ENCODE measurements around the gene GABRP.
"Not testable (repeated sequence)": the region's sequence is repeated elsewhere in the genome, so short reads cannot be mapped to it uniquely, and the experiment has no call there.

The GABRP gene

GRCh38 chr5:170765868-170766267, 17.7 kb upstream of the GABRP start:
- H3K9me3 Mint-ChIP-seq (ENCODE audit: low read depth); H3K4me1 Mint-ChIP-seq (ENCODE audit: low read depth); H3K36me3 Mint-ChIP-seq; H3K4me3 Mint-ChIP-seq; H3K27me3 Mint-ChIP-seq; H3K27ac Mint-ChIP-seq: not testable (repeated sequence)

DNA sequence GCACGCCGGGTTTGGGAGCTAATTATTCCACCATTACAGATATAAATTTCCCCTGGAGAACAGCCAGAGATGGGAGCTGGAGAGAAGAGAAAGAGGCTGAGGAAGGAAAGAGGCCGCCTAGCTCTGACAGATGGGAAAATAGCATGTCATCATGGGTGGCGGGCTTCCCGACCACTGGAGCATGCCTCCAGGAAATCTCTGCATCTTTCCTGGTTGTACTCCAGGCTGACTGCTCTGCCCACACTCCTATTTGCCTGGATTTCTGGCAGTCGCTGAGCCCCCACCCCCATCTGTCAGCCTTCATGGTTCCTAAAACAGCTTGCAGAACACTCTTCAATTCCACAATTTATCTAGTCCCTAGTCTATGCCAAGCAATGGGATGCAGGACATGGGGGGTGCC, 14.3 kb upstream of the GABRP start:
- no peak overlapping the region for H3K4me3 Mint-ChIP-seq
- no peaks in the 10 kb centered on the region for H3K9me3 Mint-ChIP-seq (ENCODE audit: low read depth)
- H3K27me3 Mint-ChIP-seq = no peaks in the 10 kb centered on the region
- H3K27ac Mint-ChIP-seq = no peak overlapping the region
- no peaks in the 10 kb centered on the region for H3K4me1 Mint-ChIP-seq (ENCODE audit: low read depth)
- no peaks in the 10 kb centered on the region for H3K36me3 Mint-ChIP-seq

GRCh38 chr5:170769898-170770416, 13.6 kb upstream of the GABRP start:
- H3K9me3 Mint-ChIP-seq (ENCODE audit: low read depth) = no peaks in the 10 kb centered on the region
- H3K27ac Mint-ChIP-seq = no peak overlapping the region
- H3K4me1 Mint-ChIP-seq (ENCODE audit: low read depth) = no peaks in the 10 kb centered on the region
- no peak overlapping the region for H3K4me3 Mint-ChIP-seq
- peaks cover 2% of the 10 kb centered on the region for H3K27me3 Mint-ChIP-seq
- no peaks in the 10 kb centered on the region for H3K36me3 Mint-ChIP-seq

DNA sequence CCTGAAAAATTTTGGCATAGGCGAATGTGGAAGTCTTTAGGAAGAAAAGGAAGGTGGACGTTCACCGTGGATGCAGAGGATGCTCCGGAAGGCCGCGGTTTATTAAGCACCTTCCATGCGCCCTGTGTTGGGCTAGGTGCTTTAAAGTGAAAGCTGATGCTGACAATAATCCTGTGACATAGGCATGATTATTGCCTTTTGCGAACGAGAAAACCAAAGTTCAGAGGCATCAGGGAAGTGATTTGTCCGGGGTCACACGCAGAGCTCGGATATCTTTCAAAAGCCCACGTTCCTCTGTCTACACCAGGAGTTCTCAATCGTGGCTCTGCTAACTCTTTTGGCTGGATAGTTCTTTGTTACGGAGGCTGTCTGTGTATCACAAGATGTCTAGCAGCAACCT, 12.0 kb upstream of the GABRP start:
- Mint-ChIP-seq H3K4me1 (ENCODE audit: low read depth) (no peaks in the 10 kb centered on the region), H3K27ac (no peak overlapping the region), H3K9me3 (ENCODE audit: low read depth) (no peaks in the 10 kb centered on the region), H3K4me3 (no peak overlapping the region), H3K27me3 (peaks cover 2% of the 10 kb centered on the region), H3K36me3 (no peaks in the 10 kb centered on the region)

DNA sequence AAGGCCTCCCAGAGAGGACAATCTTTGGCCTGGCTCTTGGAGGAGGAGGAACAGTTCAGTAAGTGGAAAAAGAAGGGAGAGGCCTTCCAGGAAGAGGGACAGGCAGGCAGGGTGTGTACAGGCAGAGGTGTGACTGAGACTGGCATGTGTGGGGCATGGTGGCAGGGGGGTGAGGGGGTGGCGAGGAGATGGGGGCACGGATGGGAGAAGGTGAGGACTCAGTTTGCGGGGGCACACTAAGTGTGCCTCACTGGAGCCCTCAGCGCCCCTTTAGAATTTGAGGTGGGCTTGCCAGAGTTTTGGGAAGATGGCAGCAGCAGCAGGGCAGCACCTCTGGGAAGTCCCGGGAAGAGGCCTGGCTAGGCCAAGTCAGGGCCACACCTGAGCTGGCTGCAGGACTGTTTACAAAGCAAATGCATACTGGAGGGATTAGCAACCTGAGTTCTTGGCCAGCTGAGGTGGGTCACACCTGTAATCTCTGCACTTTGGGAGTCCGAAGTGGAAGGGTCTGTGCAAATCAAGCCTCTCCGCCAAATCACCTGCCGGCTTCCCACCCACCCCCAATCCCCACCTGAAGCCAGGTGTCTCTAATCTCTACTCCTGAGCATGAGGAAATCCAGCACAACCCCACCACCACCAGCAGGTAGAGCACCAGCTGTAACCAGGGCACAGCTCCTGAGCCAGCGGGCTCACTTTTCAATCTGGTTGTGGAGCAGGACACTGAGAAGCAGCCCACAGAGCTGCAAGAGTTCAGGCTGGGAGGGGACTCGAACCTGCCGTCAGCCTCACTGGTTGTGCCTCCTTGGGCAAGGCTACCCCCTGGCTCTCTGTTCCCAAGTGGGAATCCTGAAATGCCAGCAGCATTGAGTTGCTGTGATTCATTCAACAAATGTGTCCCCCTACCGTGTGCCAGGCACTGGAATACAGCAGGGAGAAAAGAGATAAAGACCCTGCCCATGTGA, 10.2 kb upstream of the GABRP start:
- Mint-ChIP-seq H3K9me3 (ENCODE audit: low read depth) (no peaks in the 10 kb centered on the region), H3K4me1 (ENCODE audit: low read depth) (no peaks in the 10 kb centered on the region), H3K27ac (no peak overlapping the region), H3K36me3 (no peaks in the 10 kb centered on the region), H3K4me3 (no peak overlapping the region), H3K27me3 (peaks cover 2% of the 10 kb centered on the region)

- no peak overlapping the region for H3K4me3 Mint-ChIP-seq
Measured at GRCh38 chr5:170774831-170775230, 8.7 kb upstream of the GABRP start.

DNA sequence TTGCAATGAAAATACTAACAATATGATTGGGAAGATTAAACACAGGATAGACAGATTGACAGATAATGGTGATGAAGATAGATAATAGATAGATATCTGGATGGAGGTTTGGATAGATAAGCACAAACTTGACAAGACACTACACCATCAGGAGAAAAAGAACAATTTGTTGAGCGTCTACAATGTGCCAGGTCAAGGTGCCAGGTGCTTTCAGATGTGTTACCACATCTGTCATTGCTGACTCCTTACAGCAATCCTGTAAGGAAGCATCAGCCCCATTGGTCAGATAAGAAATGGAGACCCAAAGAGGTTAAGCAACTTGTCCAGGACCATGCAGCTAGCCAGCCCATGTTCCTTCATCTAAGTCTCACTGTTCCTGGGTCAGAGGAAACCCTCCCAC, 1.6 kb upstream of the GABRP start:
- Mint-ChIP-seq H3K9me3 (ENCODE audit: low read depth) (no peaks in the 10 kb centered on the region), H3K4me3 (no peak overlapping the region), H3K4me1 (ENCODE audit: low read depth) (no peaks in the 10 kb centered on the region), H3K27me3 (peaks cover 2% of the 10 kb centered on the region), H3K27ac (no peak overlapping the region), H3K36me3 (no peaks in the 10 kb centered on the region)

More at GRCh38 chr5:170774831-170775230, 8.7 kb upstream of the GABRP start:
- no peaks in the 10 kb centered on the region for H3K4me1 Mint-ChIP-seq (ENCODE audit: low read depth)
- no peaks in the 10 kb centered on the region for H3K36me3 Mint-ChIP-seq
- H3K27ac Mint-ChIP-seq = no peak overlapping the region
- peaks cover 2% of the 10 kb centered on the region for H3K27me3 Mint-ChIP-seq
- H3K9me3 Mint-ChIP-seq (ENCODE audit: low read depth) = no peaks in the 10 kb centered on the region

DNA sequence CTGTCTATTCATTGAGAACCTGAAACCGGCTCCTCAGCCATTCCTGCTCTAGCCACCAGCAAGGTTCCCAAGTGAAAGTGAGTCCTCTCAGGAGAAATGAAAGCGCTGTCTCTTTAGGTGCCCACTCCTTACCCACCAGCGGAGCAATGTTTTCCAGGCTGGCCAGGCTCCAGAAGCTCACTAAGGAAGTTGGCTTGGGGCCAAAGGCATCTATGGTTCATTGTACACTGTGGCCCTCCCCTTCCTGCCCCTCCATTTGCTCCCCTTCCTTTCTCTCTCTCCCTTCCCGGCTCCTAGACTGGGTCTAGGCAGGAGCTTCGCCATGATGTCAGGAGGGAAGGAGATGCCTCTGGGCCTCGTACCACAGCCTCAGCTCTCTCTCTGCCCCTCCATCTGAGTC, 1.1 kb upstream of the GABRP start:
- H3K36me3 Mint-ChIP-seq = no peaks in the 10 kb centered on the region
- H3K27me3 Mint-ChIP-seq = peaks cover 2% of the 10 kb centered on the region
- no peaks in the 10 kb centered on the region for H3K4me1 Mint-ChIP-seq (ENCODE audit: low read depth)
- H3K4me3 Mint-ChIP-seq = no peak overlapping the region
- no peak overlapping the region for H3K27ac Mint-ChIP-seq
- H3K9me3 Mint-ChIP-seq (ENCODE audit: low read depth) = no peaks in the 10 kb centered on the region

- H3K4me3 Mint-ChIP-seq = no peak overlapping the region
- no peak overlapping the region for H3K27ac Mint-ChIP-seq
- H3K27me3 Mint-ChIP-seq = peaks cover 2% of the 10 kb centered on the region
- H3K9me3 Mint-ChIP-seq (ENCODE audit: low read depth) = no peaks in the 10 kb centered on the region
- H3K4me1 Mint-ChIP-seq (ENCODE audit: low read depth) = no peaks in the 10 kb centered on the region
- no peaks in the 10 kb centered on the region for H3K36me3 Mint-ChIP-seq
Measured at GRCh38 chr5:170785416-170785815, 1.9 kb downstream of the GABRP start.

- H3K36me3 Mint-ChIP-seq = no peaks in the 10 kb centered on the region
- no peaks in the 10 kb centered on the region for H3K9me3 Mint-ChIP-seq (ENCODE audit: low read depth)
- H3K27me3 Mint-ChIP-seq = peaks cover 2% of the 10 kb centered on the region
- H3K4me3 Mint-ChIP-seq = no peak overlapping the region
- no peak overlapping the region for H3K27ac Mint-ChIP-seq
- H3K4me1 Mint-ChIP-seq (ENCODE audit: low read depth) = no peaks in the 10 kb centered on the region
Measured at GRCh38 chr5:170787216-170787615, 3.7 kb downstream of the GABRP start.

GRCh38 chr5:170788626-170789304, 5.2 kb downstream of the GABRP start:
- no peaks in the 10 kb centered on the region for H3K4me1 Mint-ChIP-seq (ENCODE audit: low read depth)
- no peaks in the 10 kb centered on the region for H3K36me3 Mint-ChIP-seq
- no peaks in the 10 kb centered on the region for H3K9me3 Mint-ChIP-seq (ENCODE audit: low read depth)
- H3K4me3 Mint-ChIP-seq = no peak overlapping the region
- H3K27ac Mint-ChIP-seq = no peak overlapping the region
- H3K27me3 Mint-ChIP-seq = peaks cover 4% of the 10 kb centered on the region

DNA sequence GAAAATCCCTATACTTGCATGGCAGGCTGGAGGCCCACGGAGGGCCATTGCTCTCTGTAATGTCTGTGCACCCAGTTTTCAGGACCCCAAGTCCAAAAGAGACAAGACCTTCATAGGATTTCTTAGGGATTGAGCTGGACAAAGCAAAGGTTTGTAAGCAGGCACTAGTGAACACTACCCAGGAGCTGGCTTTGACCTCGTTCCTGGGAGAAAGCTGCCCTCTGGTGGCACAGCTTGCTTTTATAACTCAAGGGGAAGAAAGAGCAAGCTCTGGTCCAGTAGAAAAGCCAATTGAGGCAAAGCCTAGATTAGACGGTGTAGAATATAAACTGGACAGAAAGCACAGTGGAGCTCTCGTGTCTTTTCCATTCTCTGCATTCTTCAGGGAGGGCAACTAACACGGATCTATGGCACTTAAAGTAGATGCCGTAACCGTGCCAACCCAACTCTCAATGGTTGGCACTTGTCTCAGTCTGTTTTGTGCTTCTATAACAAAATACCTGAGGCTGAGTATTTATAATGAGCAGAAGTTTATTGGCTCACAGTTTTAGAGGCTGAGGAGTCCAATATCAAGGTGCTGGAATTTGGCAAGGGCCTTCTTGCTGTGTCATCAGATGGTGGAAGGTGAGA, 7.9 kb downstream of the GABRP start:
- Mint-ChIP-seq H3K36me3 (no peaks in the 10 kb centered on the region), H3K27me3 (peaks cover 1% of the 10 kb centered on the region), H3K27ac (no peak overlapping the region), H3K9me3 (ENCODE audit: low read depth) (no peaks in the 10 kb centered on the region), H3K4me1 (ENCODE audit: low read depth) (no peaks in the 10 kb centered on the region), H3K4me3 (no peak overlapping the region)

- Mint-ChIP-seq H3K27ac (no peak overlapping the region), H3K9me3 (ENCODE audit: low read depth) (no peaks in the 10 kb centered on the region), H3K36me3 (no peaks in the 10 kb centered on the region), H3K27me3 (peaks cover 1% of the 10 kb centered on the region), H3K4me1 (ENCODE audit: low read depth) (no peaks in the 10 kb centered on the region), H3K4me3 (no peak overlapping the region)
Measured at GRCh38 chr5:170792878-170793277, 9.4 kb downstream of the GABRP start.

GRCh38 chr5:170795154-170795553, 11.6 kb downstream of the GABRP start:
- peaks cover 1% of the 10 kb centered on the region for H3K27me3 Mint-ChIP-seq
- H3K36me3 Mint-ChIP-seq = no peaks in the 10 kb centered on the region
- H3K9me3 Mint-ChIP-seq (ENCODE audit: low read depth) = no peaks in the 10 kb centered on the region
- no peak overlapping the region for H3K27ac Mint-ChIP-seq
- no peaks in the 10 kb centered on the region for H3K4me1 Mint-ChIP-seq (ENCODE audit: low read depth)
- H3K4me3 Mint-ChIP-seq = no peak overlapping the region

DNA sequence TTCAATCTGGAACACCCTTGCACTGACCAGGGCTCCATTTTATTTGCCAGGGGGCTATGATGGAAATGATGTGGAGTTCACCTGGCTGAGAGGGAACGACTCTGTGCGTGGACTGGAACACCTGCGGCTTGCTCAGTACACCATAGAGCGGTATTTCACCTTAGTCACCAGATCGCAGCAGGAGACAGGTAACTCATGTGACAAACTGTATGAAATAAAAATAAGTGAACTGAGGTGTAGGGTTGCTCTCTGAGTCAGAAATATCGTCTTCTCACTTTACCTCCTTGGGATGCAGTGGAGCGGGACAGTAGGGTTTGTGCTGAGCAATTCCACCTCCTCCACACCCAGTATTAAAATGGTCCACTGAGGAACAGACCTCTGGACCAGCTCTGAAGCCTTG, 22.1 kb downstream of the GABRP start:
- Mint-ChIP-seq H3K9me3 (ENCODE audit: low read depth) (no peaks in the 10 kb centered on the region), H3K4me1 (ENCODE audit: low read depth) (no peaks in the 10 kb centered on the region), H3K4me3 (no peak overlapping the region), H3K27me3 (peaks cover 5% of the 10 kb centered on the region), H3K36me3 (no peaks in the 10 kb centered on the region), H3K27ac (no peak overlapping the region)

All from activated naive CD8-positive, alpha-beta T cell (primary cell).